KOPT-K1 (cell line): Measurements from ENCODE around the gene CNTN5.

ENCODE experiments used
- H3K27ac ChIP-seq: fragments of 200-600 bp; sonication (generic); 2 replicates; pipeline ENCODE4 v1.5.1; 2016; ENCODE audit warnings: antibody characterized with exemption, mild to moderate bottlenecking, low read depth, low read length; ENCODE audit not compliant: poor library complexity, severe bottlenecking
- H3K36me3 ChIP-seq: fragments of 200-600 bp; sonication (generic); 2 replicates; pipeline ENCODE4 v1.5.1; 2017; ENCODE audit warnings: antibody characterized with exemption, mild to moderate bottlenecking, low read length, moderate library complexity; ENCODE audit not compliant: insufficient read depth
- H3K9me3 ChIP-seq: fragments of 200-600 bp; sonication (generic); 2 replicates; pipeline ENCODE4 v1.5.1; 2017; ENCODE audit warnings: antibody characterized with exemption, low read length, mild to moderate bottlenecking; ENCODE audit not compliant: insufficient read depth, poor library complexity, severe bottlenecking

Gene CNTN5

DNA sequence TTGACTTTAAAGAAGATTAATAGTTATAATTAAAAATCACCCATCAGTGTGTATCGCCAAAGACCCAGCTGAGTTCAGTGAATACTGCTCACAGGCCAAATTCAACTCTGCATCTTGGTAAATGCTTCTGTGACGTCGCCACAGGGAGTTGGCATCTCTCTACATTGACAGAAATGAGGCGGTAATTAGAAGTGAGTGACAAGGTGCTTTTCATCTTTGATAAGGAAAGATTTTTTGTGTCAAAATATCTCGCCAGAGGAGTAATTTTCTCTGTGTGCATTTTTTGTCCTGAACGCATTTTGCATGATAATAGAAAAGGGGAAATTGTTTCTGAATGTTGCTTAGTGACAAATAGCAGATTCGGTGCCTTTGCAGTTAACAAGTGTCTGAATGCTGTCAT, 345.8 kb downstream of the CNTN5 start:
- Histone ChIP-seq H3K9me3 (no peaks in the 10 kb centered on the region), H3K27ac (no peak overlapping the region)

GRCh38 chr11:99368583-99368982, 347.8 kb downstream of the CNTN5 start:
- no peaks in the 10 kb centered on the region for H3K36me3 ChIP-seq
- H3K27ac ChIP-seq, result no peak overlapping the region
- no peaks in the 10 kb centered on the region for H3K9me3 ChIP-seq

More for the DNA sequence above, 345.8 kb downstream of the CNTN5 start:
- no peaks in the 10 kb centered on the region for H3K36me3 ChIP-seq

DNA sequence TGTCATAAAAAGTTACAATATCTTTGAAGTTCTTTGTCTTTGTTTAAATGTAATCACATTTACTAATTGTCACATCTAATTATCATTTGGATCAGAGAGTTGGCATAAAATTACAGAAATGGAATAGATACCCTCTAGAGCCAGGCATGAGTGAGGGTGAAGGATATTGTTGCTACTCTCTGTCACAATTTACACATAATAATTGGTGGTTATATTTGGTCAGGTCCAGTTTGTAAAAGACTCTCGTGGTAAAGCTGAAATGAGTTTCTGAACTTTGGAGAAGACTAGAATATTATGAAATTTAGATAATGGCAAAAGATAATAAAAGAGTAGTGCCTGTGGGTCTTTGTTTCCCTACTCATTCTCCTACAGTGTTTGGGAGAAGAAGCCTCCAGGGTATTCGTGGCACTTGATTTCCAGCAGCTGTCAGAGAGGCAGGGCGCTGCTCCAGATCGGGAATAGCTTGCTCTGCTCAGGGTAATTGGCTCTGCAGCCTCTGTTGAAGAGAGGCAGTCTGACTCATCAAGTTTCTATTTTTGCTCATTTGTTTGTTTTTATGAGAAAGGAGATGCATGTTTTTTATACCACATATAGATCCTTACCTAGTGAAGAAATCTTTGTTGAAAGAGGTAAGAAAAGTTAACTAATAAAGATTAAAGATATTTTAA, 349.9 kb downstream of the CNTN5 start:
- no peak overlapping the region for H3K27ac ChIP-seq
- no peaks in the 10 kb centered on the region for H3K36me3 ChIP-seq
- no peaks in the 10 kb centered on the region for H3K9me3 ChIP-seq

DNA sequence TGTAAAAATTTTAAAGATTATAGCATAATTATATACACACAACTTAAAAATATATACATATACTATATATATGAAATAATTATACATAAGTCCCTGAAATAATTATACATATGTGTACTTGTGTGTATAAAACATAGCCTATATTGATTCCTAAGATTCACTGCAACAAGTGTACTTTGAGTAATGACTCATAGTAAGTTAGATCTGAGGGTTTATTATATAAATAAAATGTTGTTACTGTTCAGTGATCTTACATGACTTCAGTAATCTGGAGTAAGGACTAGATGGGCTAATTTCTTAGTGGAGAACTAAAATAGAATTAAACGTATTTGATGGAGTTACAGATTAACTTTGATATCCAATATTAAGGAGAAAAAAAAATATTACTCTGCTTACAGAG, 350.5 kb downstream of the CNTN5 start:
- no peak overlapping the region for H3K27ac ChIP-seq
- H3K9me3 ChIP-seq, result no peaks in the 10 kb centered on the region
- H3K36me3 ChIP-seq, result no peaks in the 10 kb centered on the region

DNA sequence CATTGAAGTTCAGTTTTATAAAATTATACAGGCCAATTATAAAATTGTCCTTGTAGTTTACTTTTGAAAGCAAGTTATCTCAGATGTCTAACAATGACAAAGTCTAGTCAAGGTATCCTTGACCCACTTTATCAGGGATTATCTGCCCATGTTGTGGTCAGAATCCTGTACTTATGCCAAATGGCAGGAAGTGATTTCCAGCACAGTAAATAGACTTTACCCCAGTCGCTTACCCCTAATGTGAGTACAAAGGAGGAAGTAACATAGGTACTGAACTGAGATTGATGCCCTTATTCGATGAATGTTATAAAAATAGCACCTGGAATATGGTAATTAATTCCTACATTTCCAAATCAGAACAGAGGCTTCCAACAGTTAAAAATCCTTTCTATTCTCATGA, 355.7 kb downstream of the CNTN5 start:
- Histone ChIP-seq H3K36me3 (no peaks in the 10 kb centered on the region), H3K27ac (no peak overlapping the region), H3K9me3 (no peaks in the 10 kb centered on the region)

GRCh38 chr11:99383648-99384245, 363.0 kb downstream of the CNTN5 start:
- no peaks in the 10 kb centered on the region for H3K36me3 ChIP-seq
- no peak overlapping the region for H3K27ac ChIP-seq
- H3K9me3 ChIP-seq, result no peaks in the 10 kb centered on the region

- Histone ChIP-seq H3K9me3 (no peaks in the 10 kb centered on the region), H3K27ac (no peak overlapping the region), H3K36me3 (no peaks in the 10 kb centered on the region)
Measured at GRCh38 chr11:99391245-99391644, 370.5 kb downstream of the CNTN5 start.

- no peaks in the 10 kb centered on the region for H3K36me3 ChIP-seq
- no peaks in the 10 kb centered on the region for H3K9me3 ChIP-seq
- H3K27ac ChIP-seq, result no peak overlapping the region
Measured at GRCh38 chr11:99406345-99406744, 385.6 kb downstream of the CNTN5 start.

GRCh38 chr11:99410636-99411035, 389.9 kb downstream of the CNTN5 start:
- no peaks in the 10 kb centered on the region for H3K9me3 ChIP-seq
- H3K27ac ChIP-seq, result no peak overlapping the region
- H3K36me3 ChIP-seq, result no peaks in the 10 kb centered on the region

- no peaks in the 10 kb centered on the region for H3K9me3 ChIP-seq
- no peaks in the 10 kb centered on the region for H3K36me3 ChIP-seq
- no peak overlapping the region for H3K27ac ChIP-seq
Measured at GRCh38 chr11:99418927-99419720, 398.4 kb downstream of the CNTN5 start.

DNA sequence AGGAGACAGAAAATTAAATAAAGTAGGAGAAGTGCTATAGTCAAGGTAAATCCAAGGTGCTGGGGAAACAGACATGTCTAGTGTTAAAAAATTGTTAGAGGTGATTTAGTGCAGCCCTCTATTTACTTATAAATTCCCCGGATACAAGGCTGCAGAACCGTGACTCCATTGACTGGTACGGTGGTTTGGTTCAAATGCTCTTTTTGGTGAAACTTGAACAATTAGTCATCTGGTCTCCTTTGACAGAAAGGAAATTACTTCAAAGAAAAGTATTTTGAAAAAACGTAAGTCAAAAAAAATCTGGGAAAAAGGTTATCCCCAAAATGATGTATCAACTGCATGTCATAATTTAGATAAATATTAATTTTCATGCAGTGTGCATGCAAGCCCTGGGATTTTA, 399.2 kb downstream of the CNTN5 start:
- Histone ChIP-seq H3K27ac (no peak overlapping the region), H3K36me3 (no peaks in the 10 kb centered on the region), H3K9me3 (peaks cover 8% of the 10 kb centered on the region)

DNA sequence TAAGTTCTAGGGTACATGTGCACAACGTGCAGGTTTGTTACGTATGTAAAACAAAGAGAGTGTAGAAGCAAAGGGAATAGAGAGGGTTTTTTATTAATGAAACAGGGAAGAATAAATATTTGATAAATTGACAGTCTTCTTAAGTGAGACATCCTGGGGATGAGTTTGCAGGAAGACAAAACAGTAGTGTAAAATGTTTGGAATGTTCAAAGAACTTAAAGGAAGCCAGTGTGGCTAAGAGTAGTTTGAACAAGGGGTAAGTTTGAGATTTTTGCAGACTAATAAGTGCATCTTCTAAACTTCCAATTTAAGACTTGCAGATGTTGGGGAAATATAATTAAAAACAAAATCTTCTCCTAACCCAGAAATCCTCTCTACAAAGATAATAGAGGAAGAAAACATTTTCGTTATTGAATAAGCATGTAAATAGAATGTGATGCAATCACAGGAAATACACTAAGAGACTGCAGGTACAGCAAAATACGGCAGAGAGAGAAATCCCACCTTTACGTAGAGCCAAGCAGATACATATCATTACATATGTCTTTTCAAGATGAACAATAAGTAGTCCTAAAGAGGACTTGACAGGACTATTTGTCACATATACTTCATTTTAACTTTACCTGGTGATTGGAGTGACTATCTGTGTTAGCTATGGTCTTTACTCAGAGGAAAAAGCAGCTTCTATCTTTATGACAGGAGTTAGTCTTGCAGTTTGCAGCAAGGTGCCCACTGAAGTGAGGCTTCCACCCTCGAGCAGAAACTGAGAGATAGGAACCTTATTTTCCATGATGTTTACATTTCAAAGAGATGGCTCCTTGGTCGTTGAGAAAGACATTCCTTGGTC, 402.1 kb downstream of the CNTN5 start:
- H3K36me3 ChIP-seq, result no peaks in the 10 kb centered on the region
- no peak overlapping the region for H3K27ac ChIP-seq
- peaks cover 8% of the 10 kb centered on the region for H3K9me3 ChIP-seq

- Histone ChIP-seq H3K36me3 (no peaks in the 10 kb centered on the region), H3K27ac (no peak overlapping the region), H3K9me3 (peaks cover 8% of the 10 kb centered on the region)
Measured at GRCh38 chr11:99423428-99423983, 402.8 kb downstream of the CNTN5 start.

GRCh38 chr11:99424313-99425084, 403.8 kb downstream of the CNTN5 start:
- H3K27ac ChIP-seq, result no peak overlapping the region
- H3K9me3 ChIP-seq, result peaks cover 8% of the 10 kb centered on the region

More at GRCh38 chr11:99424313-99425084, 403.8 kb downstream of the CNTN5 start:
- no peaks in the 10 kb centered on the region for H3K36me3 ChIP-seq
